ENCODE results near the gene CMSS1. TPM values are rescaled to one million over a fixed set of nuclear protein-coding genes. Genes with fewer than 3 reads are reported as not detected.

CMSS1 gene
- total RNA-seq, 1 donor from 2014 or later: 41.1 TPM

DNA sequence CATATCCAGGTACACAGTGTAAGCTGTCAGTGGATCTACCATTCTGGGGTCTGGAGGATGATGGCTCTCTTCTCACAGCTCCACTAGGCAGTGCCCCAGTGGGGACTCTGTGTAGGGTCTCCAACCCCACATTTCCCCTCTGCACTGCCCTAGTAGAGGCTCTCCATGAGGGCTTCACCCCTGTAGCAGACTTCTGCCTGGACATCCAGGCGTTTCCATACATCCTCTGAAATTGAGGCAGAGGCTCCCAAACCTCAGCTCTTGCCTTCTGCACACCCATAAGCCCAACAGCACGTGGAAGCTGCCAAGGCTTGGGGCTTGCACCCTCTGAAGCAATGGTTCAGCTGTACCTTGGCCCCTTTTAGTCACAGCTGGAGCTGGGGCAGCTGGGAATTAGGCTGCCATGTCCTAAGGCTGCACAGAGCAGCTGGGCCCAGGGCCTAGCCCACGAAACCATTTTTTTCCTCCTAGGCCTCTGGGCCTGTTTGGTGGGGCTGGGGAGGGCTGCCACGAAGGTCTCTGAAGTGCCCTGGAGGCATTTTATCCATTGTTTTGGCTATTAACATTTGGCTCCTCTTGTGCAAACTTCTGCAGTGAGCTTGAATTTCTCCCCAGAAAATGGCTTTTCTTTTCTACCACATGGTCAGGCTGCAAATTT is 362.2 kb downstream of the CMSS1 start:
- H3K36me3 Mint-ChIP-seq (ENCODE audit: low read depth): peaks cover 60% of the 10 kb centered on the region
- intact Hi-C loops (cut with micrococcal nuclease): no loop called here
- no peak for DNase-seq
- CTCF ChIA-PET: no interaction called here
- peaks cover 21% of the 10 kb centered on the region for H3K9me3 Mint-ChIP-seq
- no peaks in the 10 kb centered on the region for H3K27me3 Mint-ChIP-seq
- no peak for ATAC-seq (ENCODE audit: low read depth)
- TF ChIP-seq, protein P1, sequence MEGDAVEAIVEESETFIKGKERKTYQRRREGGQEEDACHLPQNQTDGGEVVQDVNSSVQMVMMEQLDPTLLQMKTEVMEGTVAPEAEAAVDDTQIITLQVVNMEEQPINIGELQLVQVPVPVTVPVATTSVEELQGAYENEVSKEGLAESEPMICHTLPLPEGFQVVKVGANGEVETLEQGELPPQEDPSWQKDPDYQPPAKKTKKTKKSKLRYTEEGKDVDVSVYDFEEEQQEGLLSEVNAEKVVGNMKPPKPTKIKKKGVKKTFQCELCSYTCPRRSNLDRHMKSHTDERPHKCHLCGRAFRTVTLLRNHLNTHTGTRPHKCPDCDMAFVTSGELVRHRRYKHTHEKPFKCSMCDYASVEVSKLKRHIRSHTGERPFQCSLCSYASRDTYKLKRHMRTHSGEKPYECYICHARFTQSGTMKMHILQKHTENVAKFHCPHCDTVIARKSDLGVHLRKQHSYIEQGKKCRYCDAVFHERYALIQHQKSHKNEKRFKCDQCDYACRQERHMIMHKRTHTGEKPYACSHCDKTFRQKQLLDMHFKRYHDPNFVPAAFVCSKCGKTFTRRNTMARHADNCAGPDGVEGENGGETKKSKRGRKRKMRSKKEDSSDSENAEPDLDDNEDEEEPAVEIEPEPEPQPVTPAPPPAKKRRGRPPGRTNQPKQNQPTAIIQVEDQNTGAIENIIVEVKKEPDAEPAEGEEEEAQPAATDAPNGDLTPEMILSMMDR (IDR thresholded peaks at IDR 0.05): no peak
- POLR2A ChIA-PET: no interaction called here
- H3K27ac Mint-ChIP-seq: no peak overlapping the region
- no peak overlapping the region for H3K4me3 Mint-ChIP-seq
- no peaks in the 10 kb centered on the region for H3K4me1 Mint-ChIP-seq

GRCh38 chr3:100183608-100184125 is 366.0 kb downstream of the CMSS1 start:
- Mint-ChIP-seq H3K27me3 (no peaks in the 10 kb centered on the region), H3K27ac (no peak overlapping the region), H3K4me3 (no peak overlapping the region), H3K36me3 (ENCODE audit: low read depth) (peaks cover 24% of the 10 kb centered on the region), H3K9me3 (peaks cover 16% of the 10 kb centered on the region), H3K4me1 (no peaks in the 10 kb centered on the region)
- ChIA-PET POLR2A (no interaction called here), CTCF (no interaction called here)
- intact Hi-C loops (cut with micrococcal nuclease): no loop called here
- TF ChIP-seq, protein P1 (IDR thresholded peaks at IDR 0.05): no peak
- no peak for DNase-seq
- ATAC-seq (ENCODE audit: low read depth): no peak

DNA sequence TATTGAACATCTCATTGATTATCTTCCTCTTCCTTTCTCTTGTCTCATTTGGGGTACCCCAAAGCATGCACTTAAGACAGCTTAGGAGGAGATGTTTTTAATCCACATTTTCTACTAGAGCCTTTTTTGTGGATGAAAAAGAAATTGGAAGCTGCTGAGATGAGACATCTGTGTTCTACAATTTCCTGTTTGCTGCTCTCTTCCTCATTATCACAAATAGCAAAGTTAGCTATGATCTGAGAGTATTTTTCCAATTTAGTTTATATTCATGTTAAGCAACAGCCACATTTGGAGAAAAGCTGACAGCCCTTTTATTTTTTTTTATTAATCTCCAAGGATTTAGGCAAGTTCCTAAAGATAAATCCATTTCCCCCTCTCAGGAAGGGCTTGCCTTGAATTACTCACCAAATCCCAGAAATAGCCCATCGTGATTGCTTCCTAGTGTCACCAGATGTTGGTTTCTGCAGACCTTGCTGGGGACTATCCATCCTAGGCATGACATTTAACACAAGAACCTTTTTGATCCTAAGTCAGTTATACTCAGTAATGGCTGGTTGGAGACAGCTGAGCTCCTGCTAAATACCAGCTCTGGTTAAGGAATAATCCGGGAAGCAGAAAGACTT is 367.4 kb downstream of the CMSS1 start:
- CTCF ChIA-PET: no interaction called here
- peaks cover 11% of the 10 kb centered on the region for H3K36me3 Mint-ChIP-seq (ENCODE audit: low read depth)
- POLR2A ChIA-PET: no interaction called here
- TF ChIP-seq, protein P1 (IDR thresholded peaks at IDR 0.05): no peak
- H3K9me3 Mint-ChIP-seq: peaks cover 8% of the 10 kb centered on the region
- ATAC-seq (ENCODE audit: low read depth): no peak
- intact Hi-C loops (cut with micrococcal nuclease): no loop called here
- H3K4me1 Mint-ChIP-seq: no peaks in the 10 kb centered on the region
- DNase-seq: no peak
- no peak overlapping the region for H3K27ac Mint-ChIP-seq
- no peak overlapping the region for H3K4me3 Mint-ChIP-seq
- H3K27me3 Mint-ChIP-seq: peaks cover 3% of the 10 kb centered on the region

DNA sequence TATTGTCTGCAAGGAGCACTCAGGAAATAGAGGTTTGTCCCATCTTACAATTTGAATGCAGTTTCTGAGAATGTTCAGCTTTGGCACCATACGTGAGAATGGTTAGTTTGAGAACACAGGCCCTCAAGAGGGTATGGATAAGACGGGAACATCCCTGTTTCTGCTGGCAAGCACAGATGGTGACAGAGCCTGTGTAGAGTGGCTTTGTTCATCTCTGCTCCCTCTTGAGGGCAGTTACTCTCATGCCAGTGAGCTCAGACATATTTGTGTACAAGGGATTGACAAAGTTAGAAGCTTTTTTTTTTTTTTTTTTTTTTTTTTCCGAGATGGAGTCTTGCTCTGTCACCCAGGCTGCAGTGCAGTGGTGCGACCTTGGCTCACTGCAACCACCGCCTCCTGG is 368.2 kb downstream of the CMSS1 start:
- Mint-ChIP-seq H3K27ac (no peak overlapping the region), H3K36me3 (ENCODE audit: low read depth) (peaks cover 4% of the 10 kb centered on the region), H3K27me3 (peaks cover 3% of the 10 kb centered on the region), H3K4me1 (no peaks in the 10 kb centered on the region), H3K4me3 (no peak overlapping the region), H3K9me3 (peaks cover 2% of the 10 kb centered on the region)
- POLR2A ChIA-PET: no interaction called here
- CTCF ChIA-PET: no interaction called here
- no peak for DNase-seq
- ATAC-seq (ENCODE audit: low read depth): no peak
- intact Hi-C loops (cut with micrococcal nuclease): no loop called here
- TF ChIP-seq, protein P1 (IDR thresholded peaks at IDR 0.05): no peak

DNA sequence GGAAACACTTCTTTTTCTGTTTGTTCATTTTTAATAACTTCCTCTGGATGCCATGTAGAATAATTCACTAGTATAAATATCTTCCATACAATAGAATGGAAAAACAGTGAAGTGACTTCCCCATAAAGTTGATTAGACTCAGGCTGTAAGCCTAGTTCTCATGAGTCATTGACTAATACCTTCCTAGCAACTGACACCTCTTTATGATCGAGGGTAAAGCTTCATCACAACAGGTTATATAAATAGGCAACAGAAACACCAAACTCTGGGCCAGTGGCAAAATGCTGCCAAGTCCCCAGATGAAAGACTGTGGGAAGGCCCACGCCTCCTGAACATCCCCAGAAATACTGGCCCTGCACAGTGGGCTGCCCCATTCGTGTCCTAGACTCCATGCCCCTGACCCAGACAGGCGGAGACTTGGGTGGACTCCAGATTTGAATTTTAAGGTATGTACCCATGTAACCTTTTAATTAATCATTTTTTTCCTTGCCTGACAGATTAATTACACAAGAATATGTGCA is 371.8 kb downstream of the CMSS1 start:
- no peak overlapping the region for H3K4me3 Mint-ChIP-seq
- DNase-seq: no peak
- intact Hi-C loops (cut with micrococcal nuclease): no loop called here
- TF ChIP-seq, protein P1 (IDR thresholded peaks at IDR 0.05): no peak
- H3K27ac Mint-ChIP-seq: no peak overlapping the region
- no peak for ATAC-seq (ENCODE audit: low read depth)
- H3K9me3 Mint-ChIP-seq: no peaks in the 10 kb centered on the region
- ChIA-PET CTCF (no interaction called here), POLR2A (no interaction called here)
- no peaks in the 10 kb centered on the region for H3K36me3 Mint-ChIP-seq (ENCODE audit: low read depth)
- peaks cover 3% of the 10 kb centered on the region for H3K27me3 Mint-ChIP-seq
- H3K4me1 Mint-ChIP-seq: no peaks in the 10 kb centered on the region

All from activated B cell treated with CpG ODN at 0.5 μM for 24 hours (primary cell).